ENCODE results near the gene SEMA4C. TPM values are rescaled to one million over a fixed set of nuclear protein-coding genes. Genes with fewer than 3 reads are reported as not detected.

The SEMA4C gene
- total and polyA plus RNA-seq, 2 of the 4 experiments (the other 2 are of a cell fraction) = 15.8 to 24.3 TPM

DNA sequence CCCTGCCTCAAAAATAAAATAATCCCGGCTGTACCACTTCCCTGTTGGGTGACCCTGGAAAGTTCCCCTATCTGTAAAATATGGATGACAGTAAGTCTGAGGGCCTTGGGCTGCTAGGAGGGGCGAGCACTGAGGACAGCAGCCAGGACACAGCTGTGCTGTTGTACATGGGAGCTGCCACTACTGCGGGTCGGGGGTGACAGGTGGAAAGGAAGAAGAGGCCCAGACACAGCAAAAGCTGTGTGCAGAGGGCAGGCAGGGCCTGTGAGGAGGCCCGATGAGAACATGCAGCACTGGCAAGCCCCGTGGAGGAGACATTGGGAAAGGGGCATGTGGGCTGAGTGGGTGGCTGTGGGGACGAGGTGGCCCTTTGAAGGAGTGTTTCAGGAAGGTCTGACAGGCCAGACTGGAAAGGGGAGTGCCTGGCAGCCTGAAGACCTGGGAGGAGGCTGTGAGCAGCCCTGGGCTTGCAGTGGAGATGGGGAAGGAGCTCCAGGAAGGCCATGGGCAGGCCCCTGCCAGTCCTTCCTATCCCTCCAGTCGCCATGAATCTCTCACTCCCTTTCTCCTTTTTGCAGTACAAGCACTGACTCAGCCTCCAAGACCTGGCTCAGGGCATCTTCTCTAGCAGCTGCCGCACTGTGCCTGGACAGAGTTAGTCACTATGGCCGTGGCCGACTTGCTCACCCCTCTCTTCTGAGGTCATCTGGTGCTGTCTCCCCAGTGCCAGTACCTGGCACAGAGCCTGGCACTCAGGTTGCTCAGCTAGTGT is 28.9 kb upstream of the SEMA4C start:
- no peak overlapping the region for H2BK120ac ChIP-seq (ENCODE audit: low read depth, low read length)
- no peak overlapping the region for H2AK9ac ChIP-seq (replicated peaks; ENCODE audit: low read depth, low read length, poor library complexity)
- no peak overlapping the region for H3K18ac ChIP-seq (ENCODE audit: low read depth, low read length)
- in situ Hi-C loops (cut with MboI; ENCODE audit: low sequenced_read_pairs) = no loop called here
- ChIA-PET CTCF (no interaction called here), POLR2A (ENCODE audit: unreplicated experiment) (no interaction called here)
- no peak overlapping the region for H3K56ac ChIP-seq (ENCODE audit: extremely low read depth, insufficient read depth, low read length)
- H4K20me1 ChIP-seq (ENCODE audit: insufficient read depth, low read length) = no peaks in the 10 kb centered on the region
- H3K27ac ChIP-seq (ENCODE audit: insufficient read depth, low read length) = no peak overlapping the region
- ATAC-seq (ENCODE audit: low read depth) (peak; percentile 37; the same call in 1 of the 2 replicates), DNase-seq (peak; percentile 35)
- H3K4me2 ChIP-seq (ENCODE audit: low read depth, low read length) = no peak overlapping the region
- H3K36me3 ChIP-seq (ENCODE audit: control insufficient read depth, insufficient read depth, low read length) = no peaks in the 10 kb centered on the region
- H3K9ac ChIP-seq (ENCODE audit: low read depth, low read length) = no peak overlapping the region
- H3K14ac ChIP-seq (replicated peaks; ENCODE audit: low read depth, low read length) = no peak overlapping the region
- no peak overlapping the region for H2BK20ac ChIP-seq (ENCODE audit: low read depth, low read length)
- H3K4ac ChIP-seq (ENCODE audit: low read depth, low read length) = no peak overlapping the region
- no peaks in the 10 kb centered on the region for H3K9me3 ChIP-seq (ENCODE audit: control insufficient read depth, insufficient read depth, low read length)
- no peak overlapping the region for H3K4me3 ChIP-seq (ENCODE audit: insufficient read depth, low read depth, low read length)
- no peaks in the 10 kb centered on the region for H3K9me1 ChIP-seq (ENCODE audit: insufficient read depth, low read length)
- no TSS peak for BruUV-seq (replicated peaks)
- H2BK5ac ChIP-seq (ENCODE audit: low read depth, low read length, poor library complexity, severe bottlenecking) = no peak overlapping the region
- no peaks in the 10 kb centered on the region for H3K79me1 ChIP-seq (ENCODE audit: low read depth in 1 of 2, low read length in 2 of 2)
- H2BK15ac ChIP-seq (ENCODE audit: low read depth, low read length) = no peak overlapping the region
- TF ChIP-seq, protein P1, sequence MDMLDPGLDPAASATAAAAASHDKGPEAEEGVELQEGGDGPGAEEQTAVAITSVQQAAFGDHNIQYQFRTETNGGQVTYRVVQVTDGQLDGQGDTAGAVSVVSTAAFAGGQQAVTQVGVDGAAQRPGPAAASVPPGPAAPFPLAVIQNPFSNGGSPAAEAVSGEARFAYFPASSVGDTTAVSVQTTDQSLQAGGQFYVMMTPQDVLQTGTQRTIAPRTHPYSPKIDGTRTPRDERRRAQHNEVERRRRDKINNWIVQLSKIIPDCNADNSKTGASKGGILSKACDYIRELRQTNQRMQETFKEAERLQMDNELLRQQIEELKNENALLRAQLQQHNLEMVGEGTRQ (IDR thresholded peaks at IDR 0.05; ENCODE audit: low read depth, low read length) = no peak
- TF ChIP-seq, protein P2, sequence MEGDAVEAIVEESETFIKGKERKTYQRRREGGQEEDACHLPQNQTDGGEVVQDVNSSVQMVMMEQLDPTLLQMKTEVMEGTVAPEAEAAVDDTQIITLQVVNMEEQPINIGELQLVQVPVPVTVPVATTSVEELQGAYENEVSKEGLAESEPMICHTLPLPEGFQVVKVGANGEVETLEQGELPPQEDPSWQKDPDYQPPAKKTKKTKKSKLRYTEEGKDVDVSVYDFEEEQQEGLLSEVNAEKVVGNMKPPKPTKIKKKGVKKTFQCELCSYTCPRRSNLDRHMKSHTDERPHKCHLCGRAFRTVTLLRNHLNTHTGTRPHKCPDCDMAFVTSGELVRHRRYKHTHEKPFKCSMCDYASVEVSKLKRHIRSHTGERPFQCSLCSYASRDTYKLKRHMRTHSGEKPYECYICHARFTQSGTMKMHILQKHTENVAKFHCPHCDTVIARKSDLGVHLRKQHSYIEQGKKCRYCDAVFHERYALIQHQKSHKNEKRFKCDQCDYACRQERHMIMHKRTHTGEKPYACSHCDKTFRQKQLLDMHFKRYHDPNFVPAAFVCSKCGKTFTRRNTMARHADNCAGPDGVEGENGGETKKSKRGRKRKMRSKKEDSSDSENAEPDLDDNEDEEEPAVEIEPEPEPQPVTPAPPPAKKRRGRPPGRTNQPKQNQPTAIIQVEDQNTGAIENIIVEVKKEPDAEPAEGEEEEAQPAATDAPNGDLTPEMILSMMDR (conservative IDR thresholded peaks at IDR 0.05; ENCODE audit: low read depth, low read length) = no peak
- TF ChIP-seq MXI1 (IDR thresholded peaks at IDR 0.05; ENCODE audit: borderline replicate concordance, low read depth, low read length) (no peak), POLR2A (IDR thresholded peaks at IDR 0.05; ENCODE audit: low read depth, low read length) (no peak), RAD21 (IDR thresholded peaks at IDR 0.05; ENCODE audit: low read length) (no peak), MAZ (IDR thresholded peaks at IDR 0.05; ENCODE audit: borderline replicate concordance, low read depth, low read length) (no peak), RCOR1 (IDR thresholded peaks at IDR 0.05; ENCODE audit: insufficient replicate concordance, low read length) (no peak), MAFK (IDR thresholded peaks at IDR 0.05; ENCODE audit: low read depth, low read length) (no peak), FOS (IDR thresholded peaks at IDR 0.05; ENCODE audit: low read depth, low read length) (no peak), BHLHE40 (IDR thresholded peaks at IDR 0.05; ENCODE audit: low read depth, low read length) (no peak), NFE2L2 (IDR thresholded peaks at IDR 0.05; ENCODE audit: low read depth, low read length) (no peak), CHD1 (IDR thresholded peaks at IDR 0.05; ENCODE audit: low read depth, low read length) (no peak), CEBPB (IDR thresholded peaks at IDR 0.05; ENCODE audit: low read depth, low read length) (no peak), SMC3 (IDR thresholded peaks at IDR 0.05; ENCODE audit: low read depth, low read length) (no peak)
- TF ChIP-seq, protein P3, sequence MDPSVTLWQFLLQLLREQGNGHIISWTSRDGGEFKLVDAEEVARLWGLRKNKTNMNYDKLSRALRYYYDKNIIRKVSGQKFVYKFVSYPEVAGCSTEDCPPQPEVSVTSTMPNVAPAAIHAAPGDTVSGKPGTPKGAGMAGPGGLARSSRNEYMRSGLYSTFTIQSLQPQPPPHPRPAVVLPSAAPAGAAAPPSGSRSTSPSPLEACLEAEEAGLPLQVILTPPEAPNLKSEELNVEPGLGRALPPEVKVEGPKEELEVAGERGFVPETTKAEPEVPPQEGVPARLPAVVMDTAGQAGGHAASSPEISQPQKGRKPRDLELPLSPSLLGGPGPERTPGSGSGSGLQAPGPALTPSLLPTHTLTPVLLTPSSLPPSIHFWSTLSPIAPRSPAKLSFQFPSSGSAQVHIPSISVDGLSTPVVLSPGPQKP (IDR thresholded peaks at IDR 0.05; ENCODE audit: borderline replicate concordance, low read depth, low read length) = no peak
- no peak overlapping the region for H4K5ac ChIP-seq (ENCODE audit: low read depth, low read length)
- intact Hi-C loops (cut with micrococcal nuclease) = no loop called here
- H3K4me1 ChIP-seq (ENCODE audit: control insufficient read depth, insufficient read depth, low read length) = peaks cover 3% of the 10 kb centered on the region; the same call in 1 of the 2 replicates
- H4K8ac ChIP-seq (ENCODE audit: low read depth in 2 of 2, low read length in 2 of 2) = no peak overlapping the region
- WGBS, 2 experiments (ENCODE audit: extremely low coverage in 2 of 2, insufficient read length in 1 of 2) = 80% methylated on average over 3 of the region's 11 CpGs; no CpG with 5 or more reads in 1 of the 2 experiments
- no peak overlapping the region for H3K23ac ChIP-seq (ENCODE audit: low read depth, low read length)
- dilution Hi-C loops (cut with HindIII; ENCODE audit: low sequenced_read_pairs, unreplicated experiment) = no loop called here
- peak overlapping the region; percentile 49 for H2AFZ ChIP-seq (replicated peaks; ENCODE audit: low read length, poor library complexity)
- H4K91ac ChIP-seq (ENCODE audit: insufficient read depth, low read depth, low read length) = no peak overlapping the region
- no peak overlapping the region for H2AK5ac ChIP-seq (ENCODE audit: low read depth, low read length)
- no peaks in the 10 kb centered on the region; the same call in 1 of the 2 replicates for H3K27me3 ChIP-seq (ENCODE audit: control insufficient read depth, insufficient read depth, low read length)
